HCT116 (cell line): ENCODE measurements around the gene CXADR. TPM values are rescaled to one million over a fixed set of nuclear protein-coding genes. Genes with fewer than 3 reads are reported as not detected.

ENCODE experiments used
- ATAC-seq: fragments of 200-7000 bp; cut with Tn5 transposase; 2 replicates; pipeline ENCODE4 v1.9.1; 2020; ENCODE audit warnings: mild to moderate bottlenecking, moderate library complexity
- BruUV-seq: library from RNA; stranded (reverse); fragments of 400-500 nt; replicated peaks from 2 replicates; lab custom pipeline; 2021; lab: Mats Ljungman, UMichigan
- CTCF ChIA-PET: fragments of 300-600 bp; sonication (Branson Sonifier 250); formaldehyde crosslinking; loops from one replicate; lab custom pipeline; 2021; ENCODE audit warnings: antibody characterized with exemption; lab: Charles Lee
- POLR2A ChIA-PET: fragments of 300-600, 350-600 bp; sonication (Branson Sonifier 250); formaldehyde crosslinking; loops from one replicate; lab custom pipeline; 2021; ENCODE audit warnings: antibody characterized with exemption; lab: Charles Lee
- RAD21 ChIA-PET, 2 experiments: fragments of 300-600 bp; sonication (Branson Sonifier 250); formaldehyde crosslinking; loops; one replicate each; lab custom pipeline; 2023; ENCODE audit warnings: low total read pairs in 2 of 2; ENCODE audit not compliant: uncharacterized antibody in 2 of 2, unreplicated experiment in 2 of 2, low non-redundant PET in 1 of 2; lab: Charles Lee
- DNase-seq: peaks from one replicate; pipeline ENCODE4 v3.0.0-alpha.2; 2010; ENCODE audit warnings: low read depth, low spot score
- H2AFZ ChIP-seq: fragments of 200-600 bp; shearing (Covaris generic), sonication (generic); 2 replicates; pipeline ENCODE4 v1.6.1; 2017; ENCODE audit warnings: low read depth, mixed run types, mixed read lengths, antibody characterized with exemption, low read length; ENCODE audit not compliant: poor library complexity, severe bottlenecking
- H3K27ac ChIP-seq: 2 replicates; pipeline ENCODE4 v1.5.1; 2012; ENCODE audit warnings: low read depth, low read length
- H3K27me3 ChIP-seq: fragments of 200-600 bp; sonication (generic); 2 replicates; pipeline ENCODE4 v1.6.1; 2016; ENCODE audit warnings: mixed run types, low read length, mixed read lengths; ENCODE audit not compliant: insufficient read depth
- H3K36me3 ChIP-seq, 2 experiments: fragments of 200-500 bp in 1 of 2; fragments of 200-600 bp in 1 of 2; sonication (Bioruptor generic) in 1 of 2; sonication (generic) in 1 of 2; 2 replicates each; pipeline versions ENCODE4 v1.5.1 to v1.6.1; 2014 to 2016; ENCODE audit warnings: low read length in 2 of 2, inconsistent platforms in 1 of 2, mixed read lengths in 1 of 2, mixed run types in 1 of 2; ENCODE audit not compliant: insufficient read depth in 2 of 2, control insufficient read depth in 1 of 2
- H3K4me1 ChIP-seq, 2 experiments: fragments of 200-600 bp in 1 of 2; sonication (generic) in 1 of 2; 2 replicates each; pipeline versions ENCODE4 v1.5.1 to v1.6.1; 2012 to 2017; ENCODE audit warnings: low read length in 2 of 2, inconsistent platforms in 1 of 2, mild to moderate bottlenecking in 1 of 2, mixed read lengths in 1 of 2, mixed run types in 1 of 2, moderate library complexity in 1 of 2; ENCODE audit not compliant: insufficient read depth in 2 of 2, control insufficient read depth in 1 of 2
- H3K4me2 ChIP-seq: fragments of 200-600 bp; sonication (generic); 2 replicates; pipeline ENCODE4 v1.6.1; 2017; ENCODE audit warnings: mixed run types, low read length, mixed read lengths
- H3K4me3 ChIP-seq, 2 experiments: fragments of 200-600 bp in 1 of 2; sonication (generic) in 1 of 2; replicated peaks in 1 of 2; 2 replicates each; pipeline ENCODE4 v1.5.1; 2011 to 2016; ENCODE audit warnings: low read length in 2 of 2, control low read depth in 1 of 2, low read depth in 1 of 2, mild to moderate bottlenecking in 1 of 2, mixed read lengths in 1 of 2, mixed run types in 1 of 2
- H3K79me2 ChIP-seq: fragments of 200-600 bp; sonication (generic); 2 replicates; pipeline ENCODE4 v1.6.1; 2017; ENCODE audit warnings: mild to moderate bottlenecking, mixed run types, low read length, moderate library complexity, mixed read lengths; ENCODE audit not compliant: insufficient read depth
- H3K9ac ChIP-seq: fragments of 200-600 bp; sonication (generic); 2 replicates; pipeline ENCODE4 v1.6.1; 2016; ENCODE audit warnings: low read length, mixed read lengths
- H3K9me2 ChIP-seq: fragments of 200-600 bp; sonication (generic), shearing (Covaris generic); 2 replicates; pipeline ENCODE4 v1.6.1; 2017; ENCODE audit warnings: mixed run types, mild to moderate bottlenecking, moderate library complexity; ENCODE audit not compliant: insufficient read depth
- H3K9me3 ChIP-seq, 2 experiments: fragments of 200-500 bp in 1 of 2; fragments of 200-600 bp in 1 of 2; sonication (Bioruptor generic) in 1 of 2; sonication (generic) in 1 of 2; 2 replicates each; pipeline ENCODE4 v1.6.1; 2014 to 2017; ENCODE audit warnings: low read length in 2 of 2, mixed read lengths in 2 of 2, inconsistent platforms in 1 of 2, low read depth in 1 of 2, mild to moderate bottlenecking in 1 of 2, mixed run types in 1 of 2, moderate library complexity in 1 of 2; ENCODE audit not compliant: control insufficient read depth in 1 of 2, insufficient read depth in 1 of 2
- H4K20me1 ChIP-seq: fragments of 200-600 bp; sonication (generic), shearing (Covaris generic); 2 replicates; pipeline ENCODE4 v1.6.1; 2017; ENCODE audit warnings: mixed run types, mild to moderate bottlenecking, moderate library complexity; ENCODE audit not compliant: insufficient read depth
- CBX3 ChIP-seq: IDR thresholded peaks from 2 replicates; pipeline ENCODE4 v1.6.1; 2012; ENCODE audit warnings: low read depth
- EGR1 ChIP-seq: IDR thresholded peaks from 2 replicates; pipeline ENCODE4 v1.6.1; 2012; ENCODE audit warnings: low read depth
- ELF1 ChIP-seq: IDR thresholded peaks from 2 replicates; pipeline ENCODE4 v1.6.1; 2012; ENCODE audit warnings: low read depth, borderline replicate concordance
- EZH2 ChIP-seq: fragments of 200-600 bp; sonication (generic); IDR thresholded peaks from 2 replicates; pipeline ENCODE4 v1.6.1; 2017; ENCODE audit warnings: antibody characterized with exemption, mixed run types
- FOSL1 ChIP-seq: IDR thresholded peaks from 2 replicates; pipeline ENCODE4 v1.6.1; 2012; ENCODE audit warnings: low read depth
- POLR2A ChIP-seq: IDR thresholded peaks from 2 replicates; pipeline ENCODE4 v1.7.0; 2011; ENCODE audit warnings: borderline replicate concordance; ENCODE audit not compliant: insufficient read depth, insufficient read length; ENCODE audit errors: extremely low read depth
- POLR2AphosphoS5 ChIP-seq: IDR thresholded peaks from 2 replicates; pipeline ENCODE4 v1.6.1; 2011; ENCODE audit warnings: mild to moderate bottlenecking, low read depth, low read length, moderate library complexity
- SIN3A ChIP-seq: IDR thresholded peaks from 2 replicates; pipeline ENCODE4 v1.6.1; 2012; ENCODE audit warnings: low read depth
- SP1 ChIP-seq: IDR thresholded peaks from 2 replicates; pipeline ENCODE4 v1.6.1; 2012; ENCODE audit warnings: low read depth
- SRF ChIP-seq: IDR thresholded peaks from 2 replicates; pipeline ENCODE4 v1.6.1; 2012; ENCODE audit warnings: low read depth
- TCF7L2 ChIP-seq: IDR thresholded peaks from 2 replicates; pipeline ENCODE4 v1.7.0; 2011; ENCODE audit warnings: borderline replicate concordance, inconsistent platforms; ENCODE audit not compliant: insufficient read depth, insufficient read length; ENCODE audit errors: extremely low read depth
- YY1 ChIP-seq: IDR thresholded peaks from 2 replicates; pipeline ENCODE4 v1.6.1; 2011; ENCODE audit warnings: low read length, low read depth, moderate library complexity, mild to moderate bottlenecking; ENCODE audit not compliant: insufficient replicate concordance; ENCODE audit errors: extremely low read depth
- ZNF274 ChIP-seq: fragments of 200-500 bp; sonication (Bioruptor generic); IDR thresholded peaks from 2 replicates; pipeline ENCODE4 v1.6.1; 2014; ENCODE audit warnings: mild to moderate bottlenecking, low read depth, low read length, inconsistent platforms
- intact Hi-C: fragments of 100-400 bp; cut with micrococcal nuclease; formaldehyde crosslinking; loops from 2 replicates; pipeline ENCODE4 v1.10.0; 2022
- total RNA-seq: library from RNA; stranded (reverse); gene quantifications from one replicate; pipeline ENCODE4 v1.2.1, GENCODE V29; 2021; ENCODE audit not compliant: unreplicated experiment
- TF ChIP-seq, protein P1 (sequence below): IDR thresholded peaks from 2 replicates; pipeline ENCODE4 v1.6.1; 2012; ENCODE audit warnings: low read depth
- TF ChIP-seq, protein P2 (sequence below): IDR thresholded peaks from 2 replicates; pipeline ENCODE4 v1.6.1; 2012
- TF ChIP-seq, protein P3 (sequence below), 3 experiments: fragments of 200-600 bp in 1 of 3; sonication (generic) in 1 of 3; IDR thresholded peaks in 2 of 3; conservative IDR thresholded peaks in 1 of 3; 2 replicates each; pipeline ENCODE4 v1.5.1; 2012 to 2017; ENCODE audit warnings: low read depth in 2 of 3, low read length in 2 of 3, antibody characterized with exemption in 1 of 3, borderline replicate concordance in 1 of 3, control low read depth in 1 of 3, mild to moderate bottlenecking in 1 of 3, mixed read lengths in 1 of 3, mixed run types in 1 of 3, moderate library complexity in 1 of 3; ENCODE audit not compliant: insufficient read depth in 1 of 3
- TF ChIP-seq, protein P4 (sequence below): IDR thresholded peaks from 2 replicates; pipeline ENCODE4 v1.6.1; 2011; ENCODE audit warnings: mild to moderate bottlenecking, low read length, moderate library complexity; ENCODE audit not compliant: insufficient replicate concordance; ENCODE audit errors: extremely low read depth

The CXADR gene
- total RNA-seq, 1 experiment from 2014 or later: 21.6 TPM

DNA sequence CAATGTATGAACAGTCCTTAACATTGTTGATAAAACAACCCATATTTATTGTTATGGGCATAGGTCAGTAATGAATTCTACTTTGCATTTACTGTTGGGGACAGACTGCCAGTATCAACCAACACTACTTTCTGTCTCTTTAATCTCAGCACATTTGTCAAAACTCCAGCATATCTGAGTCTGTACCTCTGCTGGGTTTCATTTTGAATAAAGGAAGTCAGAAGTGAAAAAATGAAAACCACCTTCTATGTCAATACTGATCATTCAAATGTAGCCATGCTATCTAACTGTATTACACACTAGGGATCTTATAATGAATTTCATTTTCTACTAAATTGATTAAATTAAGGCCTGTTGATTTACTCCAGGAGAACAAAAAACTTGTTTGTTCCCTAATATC is 24.2 kb upstream of the CXADR start:
- TF ChIP-seq EZH2 (no peak), POLR2AphosphoS5 (no peak), ELF1 (no peak), POLR2A (no peak), TCF7L2 (no peak), CBX3 (no peak), SRF (no peak), EGR1 (no peak), YY1 (no peak), FOSL1 (no peak), SIN3A (no peak), SP1 (no peak), ZNF274 (no peak)
- TF ChIP-seq, protein P1, sequence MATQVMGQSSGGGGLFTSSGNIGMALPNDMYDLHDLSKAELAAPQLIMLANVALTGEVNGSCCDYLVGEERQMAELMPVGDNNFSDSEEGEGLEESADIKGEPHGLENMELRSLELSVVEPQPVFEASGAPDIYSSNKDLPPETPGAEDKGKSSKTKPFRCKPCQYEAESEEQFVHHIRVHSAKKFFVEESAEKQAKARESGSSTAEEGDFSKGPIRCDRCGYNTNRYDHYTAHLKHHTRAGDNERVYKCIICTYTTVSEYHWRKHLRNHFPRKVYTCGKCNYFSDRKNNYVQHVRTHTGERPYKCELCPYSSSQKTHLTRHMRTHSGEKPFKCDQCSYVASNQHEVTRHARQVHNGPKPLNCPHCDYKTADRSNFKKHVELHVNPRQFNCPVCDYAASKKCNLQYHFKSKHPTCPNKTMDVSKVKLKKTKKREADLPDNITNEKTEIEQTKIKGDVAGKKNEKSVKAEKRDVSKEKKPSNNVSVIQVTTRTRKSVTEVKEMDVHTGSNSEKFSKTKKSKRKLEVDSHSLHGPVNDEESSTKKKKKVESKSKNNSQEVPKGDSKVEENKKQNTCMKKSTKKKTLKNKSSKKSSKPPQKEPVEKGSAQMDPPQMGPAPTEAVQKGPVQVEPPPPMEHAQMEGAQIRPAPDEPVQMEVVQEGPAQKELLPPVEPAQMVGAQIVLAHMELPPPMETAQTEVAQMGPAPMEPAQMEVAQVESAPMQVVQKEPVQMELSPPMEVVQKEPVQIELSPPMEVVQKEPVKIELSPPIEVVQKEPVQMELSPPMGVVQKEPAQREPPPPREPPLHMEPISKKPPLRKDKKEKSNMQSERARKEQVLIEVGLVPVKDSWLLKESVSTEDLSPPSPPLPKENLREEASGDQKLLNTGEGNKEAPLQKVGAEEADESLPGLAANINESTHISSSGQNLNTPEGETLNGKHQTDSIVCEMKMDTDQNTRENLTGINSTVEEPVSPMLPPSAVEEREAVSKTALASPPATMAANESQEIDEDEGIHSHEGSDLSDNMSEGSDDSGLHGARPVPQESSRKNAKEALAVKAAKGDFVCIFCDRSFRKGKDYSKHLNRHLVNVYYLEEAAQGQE: no peak
- TF ChIP-seq, protein P2, sequence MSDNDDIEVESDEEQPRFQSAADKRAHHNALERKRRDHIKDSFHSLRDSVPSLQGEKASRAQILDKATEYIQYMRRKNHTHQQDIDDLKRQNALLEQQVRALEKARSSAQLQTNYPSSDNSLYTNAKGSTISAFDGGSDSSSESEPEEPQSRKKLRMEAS: no peak
- TF ChIP-seq, protein P3, sequence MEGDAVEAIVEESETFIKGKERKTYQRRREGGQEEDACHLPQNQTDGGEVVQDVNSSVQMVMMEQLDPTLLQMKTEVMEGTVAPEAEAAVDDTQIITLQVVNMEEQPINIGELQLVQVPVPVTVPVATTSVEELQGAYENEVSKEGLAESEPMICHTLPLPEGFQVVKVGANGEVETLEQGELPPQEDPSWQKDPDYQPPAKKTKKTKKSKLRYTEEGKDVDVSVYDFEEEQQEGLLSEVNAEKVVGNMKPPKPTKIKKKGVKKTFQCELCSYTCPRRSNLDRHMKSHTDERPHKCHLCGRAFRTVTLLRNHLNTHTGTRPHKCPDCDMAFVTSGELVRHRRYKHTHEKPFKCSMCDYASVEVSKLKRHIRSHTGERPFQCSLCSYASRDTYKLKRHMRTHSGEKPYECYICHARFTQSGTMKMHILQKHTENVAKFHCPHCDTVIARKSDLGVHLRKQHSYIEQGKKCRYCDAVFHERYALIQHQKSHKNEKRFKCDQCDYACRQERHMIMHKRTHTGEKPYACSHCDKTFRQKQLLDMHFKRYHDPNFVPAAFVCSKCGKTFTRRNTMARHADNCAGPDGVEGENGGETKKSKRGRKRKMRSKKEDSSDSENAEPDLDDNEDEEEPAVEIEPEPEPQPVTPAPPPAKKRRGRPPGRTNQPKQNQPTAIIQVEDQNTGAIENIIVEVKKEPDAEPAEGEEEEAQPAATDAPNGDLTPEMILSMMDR (IDR thresholded peaks at IDR 0.05 in 2 of 3, conservative IDR thresholded peaks at IDR 0.05 in 1 of 3; ENCODE audit: borderline replicate concordance in 1 of 3, insufficient read depth in 1 of 3, low read depth in 2 of 3, low read length in 2 of 3): no peak
- TF ChIP-seq, protein P4, sequence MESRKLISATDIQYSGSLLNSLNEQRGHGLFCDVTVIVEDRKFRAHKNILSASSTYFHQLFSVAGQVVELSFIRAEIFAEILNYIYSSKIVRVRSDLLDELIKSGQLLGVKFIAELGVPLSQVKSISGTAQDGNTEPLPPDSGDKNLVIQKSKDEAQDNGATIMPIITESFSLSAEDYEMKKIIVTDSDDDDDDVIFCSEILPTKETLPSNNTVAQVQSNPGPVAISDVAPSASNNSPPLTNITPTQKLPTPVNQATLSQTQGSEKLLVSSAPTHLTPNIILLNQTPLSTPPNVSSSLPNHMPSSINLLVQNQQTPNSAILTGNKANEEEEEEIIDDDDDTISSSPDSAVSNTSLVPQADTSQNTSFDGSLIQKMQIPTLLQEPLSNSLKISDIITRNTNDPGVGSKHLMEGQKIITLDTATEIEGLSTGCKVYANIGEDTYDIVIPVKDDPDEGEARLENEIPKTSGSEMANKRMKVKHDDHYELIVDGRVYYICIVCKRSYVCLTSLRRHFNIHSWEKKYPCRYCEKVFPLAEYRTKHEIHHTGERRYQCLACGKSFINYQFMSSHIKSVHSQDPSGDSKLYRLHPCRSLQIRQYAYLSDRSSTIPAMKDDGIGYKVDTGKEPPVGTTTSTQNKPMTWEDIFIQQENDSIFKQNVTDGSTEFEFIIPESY: no peak
- CTCF ChIA-PET: no interaction called here
- Histone ChIP-seq H3K4me1 (peaks cover 18 to 20% of the 10 kb centered on the region in 2 experiments), H3K27ac (no peak overlapping the region), H3K27me3 (peaks cover 10% of the 10 kb centered on the region; the same call in 1 of the 2 replicates), H3K4me2 (no peak overlapping the region), H3K9ac (no peak overlapping the region), H2AFZ (no peak overlapping the region), H3K9me3 (no peaks in the 10 kb centered on the region), H3K4me3 (no peak overlapping the region), H3K9me2 (no peaks in the 10 kb centered on the region), H4K20me1 (no peaks in the 10 kb centered on the region), H3K36me3 (no peaks in the 10 kb centered on the region), H3K79me2 (no peaks in the 10 kb centered on the region)
- BruUV-seq: no TSS peak
- ATAC-seq (no peak), DNase-seq (no peak)
- RAD21 ChIA-PET: no interaction called here
- POLR2A ChIA-PET: no interaction called here
- intact Hi-C loops: no loop called here
